Lower leg skin (tissue), 4 donors: Measurements from ENCODE around the gene CRYL1. TPM values are rescaled to one million over a fixed set of nuclear protein-coding genes. Genes with fewer than 3 reads are reported as not detected.

Experiments used
- DNase-seq, 2 donors: peaks; one replicate each; pipeline ENCODE4 v3.0.0-alpha.2; 2019; ENCODE audit warnings: low spot score in 2 of 2
- H3K4me3 ChIP-seq: fragments of 200-600 bp; sonication (generic); 2 replicates; pipeline ENCODE4 v1.5.1; 2017; ENCODE audit warnings: mild to moderate bottlenecking, low read depth; ENCODE audit not compliant: poor library complexity, severe bottlenecking
- CTCF ChIP-seq, 3 donors: fragments of 450-650 bp; IDR thresholded peaks; one replicate each; pipeline ENCODE4 v1.5.1; 2016; ENCODE audit warnings: antibody characterized with exemption in 3 of 3, mild to moderate bottlenecking in 3 of 3, moderate library complexity in 2 of 3
- POLR2A ChIP-seq, 2 donors: fragments of 450-650 bp; IDR thresholded peaks; one replicate each; pipeline ENCODE4 v1.6.1; 2016 to 2017; ENCODE audit warnings: antibody characterized with exemption in 2 of 2, mild to moderate bottlenecking in 1 of 2, moderate library complexity in 1 of 2
- WGBS, 2 donors: methylation state at CpG; one replicate each; pipeline ENCODE4 v1.1.5; 2018; 5-methylcytosine and 5-hydroxymethylcytosine counted together
- intact Hi-C: fragments of 100-400 bp; cut with DNase I; formaldehyde crosslinking; loops from one replicate; pipeline ENCODE4 v1.15.0; 2023; ENCODE audit warnings: low total_unique reads
- total RNA-seq, 4 donors: library from RNA; depleted of rRNA; stranded (reverse); fragments of >200 nt; gene quantifications; one replicate each; pipeline ENCODE4 v1.1.0, GENCODE V29; 2016

The CRYL1 gene
- total RNA-seq, 4 donors from 2014 or later = 10.3 to 21.4 (median 16.8) TPM

- intact Hi-C loops = no loop called here
- WGBS, 2 donors = 12 to 24% methylated on average over 9 of the region's 9 CpGs
- no peak for DNase-seq
These were observed 42.3 kb upstream of the CRYL1 start for GRCh38 chr13:20567881-20568528.

GRCh38 chr13:20566898-20567874, 41.5 kb upstream of the CRYL1 start, which contains the start of gene IFT88:
Gene IFT88, plus strand, starts transcription at chr13:20567157. Its CDS starts 7,229 bp downstream, at chr13:20574386.
- 1% methylated on average over 51 to 68 of the region's 74 CpGs for WGBS, 2 donors
- peak within 1 kb of the TSS; percentile 50 for H3K4me3 ChIP-seq
- intact Hi-C loops = no loop called here
- peak; percentile 80 to 97 for DNase-seq
- TF ChIP-seq CTCF (IDR thresholded peaks at IDR 0.05) = no peak
- no peak for TF ChIP-seq POLR2A (IDR thresholded peaks at IDR 0.05)

More at GRCh38 chr13:20567881-20568528, 42.3 kb upstream of the CRYL1 start:
- H3K4me3 ChIP-seq = peak overlapping the region; percentile 50
- TF ChIP-seq CTCF (IDR thresholded peaks at IDR 0.05) = no peak
- TF ChIP-seq POLR2A (IDR thresholded peaks at IDR 0.05) = no peak

GRCh38 chr13:20566468-20566897, 40.8 kb upstream of the CRYL1 start:
- intact Hi-C loops = no loop called here
- DNase-seq = peak; percentile 30 to 86
- TF ChIP-seq POLR2A (IDR thresholded peaks at IDR 0.05) (no peak), CTCF (IDR thresholded peaks at IDR 0.05) (no peak)
- peak overlapping the region; percentile 50 for H3K4me3 ChIP-seq
- 1 to 4% methylated on average over 20 to 21 of the region's 21 CpGs for WGBS, 2 donors

- TF ChIP-seq POLR2A (IDR thresholded peaks at IDR 0.05) = no peak
- no peak for TF ChIP-seq CTCF (IDR thresholded peaks at IDR 0.05)
- DNase-seq = no peak
- no peak overlapping the region for H3K4me3 ChIP-seq
- intact Hi-C loops = no loop called here
- 93 to 95% methylated on average over 11 of the region's 11 CpGs for WGBS, 2 donors
These were observed 39.6 kb upstream of the CRYL1 start for GRCh38 chr13:20565115-20565736.

GRCh38 chr13:20561741-20562140, 36.1 kb upstream of the CRYL1 start:
- TF ChIP-seq POLR2A (IDR thresholded peaks at IDR 0.05) (no peak), CTCF (IDR thresholded peaks at IDR 0.05) (no peak)
- no peak overlapping the region for H3K4me3 ChIP-seq
- 68 to 69% methylated on average over 5 of the region's 5 CpGs for WGBS, 2 donors
- DNase-seq = no peak
- intact Hi-C loops = no loop called here
